IMR-90 (cell line): ENCODE measurements around the gene IFFO2. TPM values are rescaled to one million over a fixed set of nuclear protein-coding genes. Genes with fewer than 3 reads are reported as not detected.

Experiments
- ATAC-seq: fragments of 200-7000 bp; cut with Tn5 transposase; 2 replicates; pipeline ENCODE4 v1.9.1; 2020; ENCODE audit warnings: low read depth, mild to moderate bottlenecking, moderate library complexity
- BruUV-seq: library from RNA; stranded (reverse); fragments of 400-500 nt; replicated peaks from 2 replicates; lab custom pipeline; 2021; lab: Mats Ljungman, UMichigan
- CTCF ChIA-PET: fragments of 300-600 bp; formaldehyde crosslinking; extraction: SDS; loops from one replicate; lab custom pipeline; 2021; ENCODE audit warnings: antibody characterized with exemption; lab: Yijun Ruan, JAX
- POLR2A ChIA-PET: fragments of 300-600 bp; sonication (Branson Sonifier 250); formaldehyde crosslinking; loops from one replicate; lab custom pipeline; 2022; ENCODE audit warnings: antibody characterized with exemption; ENCODE audit not compliant: unreplicated experiment; lab: Charles Lee
- DNase-seq: peaks from one replicate; pipeline ENCODE4 v3.0.0; 2013
- H2AFZ ChIP-seq: replicated peaks from 2 replicates; pipeline ENCODE3; 2013; ENCODE audit warnings: low read length, mild to moderate bottlenecking; ENCODE audit not compliant: poor library complexity
- H2AK5ac ChIP-seq: 2 replicates; pipeline ENCODE4 v1.6.1; 2013; ENCODE audit warnings: low read depth, low read length, inconsistent platforms
- H2AK9ac ChIP-seq: replicated peaks from 2 replicates; pipeline ENCODE3; 2013; ENCODE audit warnings: mild to moderate bottlenecking, low read depth, low read length, moderate library complexity; ENCODE audit not compliant: poor library complexity
- H2BK120ac ChIP-seq: 2 replicates; pipeline ENCODE4 v1.6.1; 2013; ENCODE audit warnings: low read depth, low read length, inconsistent platforms
- H2BK15ac ChIP-seq: 3 replicates; pipeline ENCODE4 v1.6.1; 2013; ENCODE audit warnings: low read depth, low read length, inconsistent platforms
- H2BK20ac ChIP-seq: 2 replicates; pipeline ENCODE4 v1.6.1; 2013; ENCODE audit warnings: low read depth, mild to moderate bottlenecking, inconsistent platforms, low read length, moderate library complexity
- H2BK5ac ChIP-seq: 2 replicates; pipeline ENCODE4 v1.6.1; 2013; ENCODE audit warnings: mild to moderate bottlenecking, low read depth, low read length, inconsistent platforms; ENCODE audit not compliant: poor library complexity, severe bottlenecking
- H3K14ac ChIP-seq: replicated peaks from 2 replicates; pipeline ENCODE4 v1.6.1; 2013; ENCODE audit warnings: low read depth, low read length, inconsistent platforms
- H3K18ac ChIP-seq: 2 replicates; pipeline ENCODE4 v1.6.1; 2013; ENCODE audit warnings: low read depth, low read length, control low read depth
- H3K23ac ChIP-seq: 2 replicates; pipeline ENCODE4 v1.6.1; 2013; ENCODE audit warnings: low read depth, low read length, inconsistent platforms
- H3K27ac ChIP-seq: 2 replicates; pipeline ENCODE4 v1.5.1; 2013; ENCODE audit warnings: mild to moderate bottlenecking, control low read depth, low read length; ENCODE audit not compliant: insufficient read depth
- H3K27me3 ChIP-seq: 2 replicates; pipeline ENCODE4 v1.6.1; 2013; ENCODE audit warnings: low read length; ENCODE audit not compliant: control insufficient read depth, insufficient read depth
- H3K36me3 ChIP-seq: 2 replicates; pipeline ENCODE4 v1.6.1; 2013; ENCODE audit warnings: low read length, mixed read lengths; ENCODE audit not compliant: control insufficient read depth, insufficient read depth
- H3K4ac ChIP-seq: 2 replicates; pipeline ENCODE4 v1.6.1; 2013; ENCODE audit warnings: low read depth, low read length, inconsistent platforms
- H3K4me1 ChIP-seq: 2 replicates; pipeline ENCODE4 v1.6.1; 2013; ENCODE audit warnings: low read length, mixed read lengths; ENCODE audit not compliant: control insufficient read depth, insufficient read depth
- H3K4me2 ChIP-seq: 2 replicates; pipeline ENCODE4 v1.6.1; 2013; ENCODE audit warnings: low read depth, mild to moderate bottlenecking, control low read depth, low read length, moderate library complexity
- H3K4me3 ChIP-seq: 2 replicates; pipeline ENCODE4 v1.5.1; 2013; ENCODE audit warnings: low read depth, mild to moderate bottlenecking, control low read depth, low read length, moderate library complexity; ENCODE audit not compliant: insufficient read depth
- H3K56ac ChIP-seq: 2 replicates; pipeline ENCODE4 v1.6.1; 2013; ENCODE audit warnings: low read length, inconsistent platforms; ENCODE audit not compliant: insufficient read depth; ENCODE audit errors: extremely low read depth
- H3K79me1 ChIP-seq, 2 experiments: 2 replicates each; pipeline ENCODE4 v1.6.1; 2013; ENCODE audit warnings: low read length in 2 of 2, inconsistent platforms in 1 of 2, low read depth in 1 of 2
- H3K9ac ChIP-seq: 2 replicates; pipeline ENCODE4 v1.6.1; 2013; ENCODE audit warnings: low read depth, low read length, control low read depth
- H3K9me1 ChIP-seq: 2 replicates; pipeline ENCODE4 v1.6.1; 2013; ENCODE audit warnings: low read length, inconsistent platforms; ENCODE audit not compliant: insufficient read depth
- H3K9me3 ChIP-seq: 2 replicates; pipeline ENCODE4 v1.6.1; 2013; ENCODE audit warnings: low read length; ENCODE audit not compliant: control insufficient read depth, insufficient read depth
- H4K20me1 ChIP-seq: 2 replicates; pipeline ENCODE4 v1.6.1; 2013; ENCODE audit warnings: low read length, inconsistent platforms; ENCODE audit not compliant: insufficient read depth
- H4K5ac ChIP-seq: 2 replicates; pipeline ENCODE4 v1.6.1; 2013; ENCODE audit warnings: mild to moderate bottlenecking, low read depth, low read length, control low read depth
- H4K8ac ChIP-seq, 2 experiments: 2 replicates each; pipeline ENCODE4 v1.6.1; 2013; ENCODE audit warnings: low read depth in 2 of 2, low read length in 2 of 2, control low read depth in 1 of 2, inconsistent platforms in 1 of 2
- H4K91ac ChIP-seq: 2 replicates; pipeline ENCODE4 v1.6.1; 2013; ENCODE audit warnings: low read depth, low read length, inconsistent platforms; ENCODE audit not compliant: insufficient read depth
- BHLHE40 ChIP-seq: fragments of 150-350 bp; IDR thresholded peaks from 2 replicates; pipeline ENCODE4 v1.6.1; 2016; ENCODE audit warnings: mild to moderate bottlenecking, low read depth, low read length
- CEBPB ChIP-seq: IDR thresholded peaks from 2 replicates; pipeline ENCODE4 v1.6.1; 2012; ENCODE audit warnings: low read depth, low read length, improper control_type of control experiment
- CHD1 ChIP-seq: IDR thresholded peaks from 2 replicates; pipeline ENCODE4 v1.6.1; 2012; ENCODE audit warnings: low read depth, low read length, improper control_type of control experiment
- MAZ ChIP-seq: IDR thresholded peaks from 2 replicates; pipeline ENCODE4 v1.6.1; 2012; ENCODE audit warnings: low read depth, mild to moderate bottlenecking, low read length, improper control_type of control experiment, moderate library complexity, borderline replicate concordance
- NFE2L2 ChIP-seq: fragments of 150-350 bp; IDR thresholded peaks from 2 replicates; pipeline ENCODE4 v1.6.1; 2016; ENCODE audit warnings: low read depth, mild to moderate bottlenecking, low read length
- RCOR1 ChIP-seq: IDR thresholded peaks from 2 replicates; pipeline ENCODE4 v1.6.1; 2012; ENCODE audit warnings: mild to moderate bottlenecking, low read length, improper control_type of control experiment; ENCODE audit not compliant: insufficient replicate concordance
- SMC3 ChIP-seq: fragments of 150-350 bp; IDR thresholded peaks from 2 replicates; pipeline ENCODE4 v1.6.1; 2016; ENCODE audit warnings: low read depth, mild to moderate bottlenecking, antibody characterized with exemption, low read length, moderate library complexity
- WGBS, 2 experiments: methylation state at CpG; one replicate each; pipeline versions ENCODE4 v1.1.5 to v1.1.7; 2013; ENCODE audit warnings: missing lambda C conversion rate in 2 of 2; ENCODE audit not compliant: insufficient read length in 1 of 2; ENCODE audit errors: extremely low coverage in 2 of 2; 5-methylcytosine and 5-hydroxymethylcytosine counted together
- dilution Hi-C: fragments of 300-500 bp; cut with HindIII; formaldehyde crosslinking; loops from one replicate; pipeline ENCODE4 v1.14.3; 2018; ENCODE audit warnings: low sequenced_read_pairs; ENCODE audit not compliant: unreplicated experiment
- in situ Hi-C: fragments of 300-500 bp; cut with MboI; formaldehyde crosslinking; loops from 3 replicates; pipeline ENCODE4 v1.14.3; 2019; ENCODE audit warnings: low sequenced_read_pairs, inconsistent platforms, mixed read lengths
- intact Hi-C: fragments of 100-400 bp; cut with micrococcal nuclease; formaldehyde crosslinking; loops from 2 replicates; pipeline ENCODE4 v1.10.0; 2022
- polyA plus RNA-seq, 3 experiments: library from polyadenylated mRNA; depleted of rRNA; stranded (reverse); fragments of >200 nt; gene quantifications; 2 replicates each; pipeline ENCODE4 v1.2.3, GENCODE V29; 2012; ENCODE audit warnings: low replicate concordance in 1 of 3
- total RNA-seq: library from RNA; depleted of rRNA; stranded (reverse); fragments of >200 nt; gene quantifications from 2 replicates; pipeline ENCODE4 v1.2.3, GENCODE V29; 2012
- TF ChIP-seq, protein P1 (sequence below): fragments of 150-350 bp; IDR thresholded peaks from 2 replicates; pipeline ENCODE4 v1.6.1; 2016; ENCODE audit warnings: low read depth, mild to moderate bottlenecking, low read length, moderate library complexity, borderline replicate concordance

IFFO2 gene
- total and polyA plus RNA-seq, 2 of the 4 experiments (the other 2 are of a cell fraction), result 14.5 to 18.2 TPM

DNA sequence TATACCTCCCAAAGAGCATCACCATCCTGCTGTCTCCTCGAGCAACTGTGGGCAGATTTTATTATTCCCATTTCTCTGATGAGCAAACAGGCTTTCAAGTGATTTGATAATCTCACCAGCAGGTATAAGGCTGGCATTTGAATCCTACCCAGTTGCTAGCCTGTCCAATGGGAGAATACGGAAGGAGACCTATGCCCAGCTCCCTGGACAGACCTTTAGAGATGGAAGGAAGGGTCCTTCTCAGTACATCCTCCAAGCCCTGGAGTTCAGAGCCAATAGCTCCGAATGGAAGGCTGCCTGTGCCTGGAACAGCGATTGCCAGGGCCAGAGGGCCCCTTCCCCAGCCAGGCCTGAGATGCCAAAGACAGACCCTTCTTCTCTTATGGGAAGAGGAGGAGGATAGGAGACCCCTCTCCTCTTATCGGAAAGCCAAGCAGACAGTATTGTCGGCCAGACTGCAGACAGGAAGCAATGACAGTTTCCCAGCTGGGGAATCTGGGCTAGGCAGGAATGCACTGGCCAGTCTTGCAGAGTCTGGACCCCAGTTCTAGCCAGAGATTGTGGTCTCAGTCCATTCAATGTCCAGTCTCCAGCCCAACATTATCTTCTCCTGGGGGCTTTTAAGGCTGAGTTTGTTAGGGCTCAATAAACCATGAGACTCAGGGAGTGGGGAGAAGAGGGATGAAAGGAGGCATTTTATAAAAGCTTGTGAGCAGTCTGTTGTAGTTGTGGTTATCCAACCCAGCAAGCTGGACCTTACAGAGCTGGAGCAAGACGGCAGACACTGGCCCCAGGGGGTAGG is 2.0 kb downstream of the IFFO2 start:
- Histone ChIP-seq H2BK15ac (no peak overlapping the region), H3K14ac (peak overlapping the region; percentile 86), H3K4ac (peak overlapping the region; percentile 83), H4K91ac (peak overlapping the region; percentile 37; the same call in 1 of the 2 replicates), H4K8ac (peak overlapping the region in 1 of 2 experiments; percentile 6; a peak in 1 of 4 replicates), H3K4me3 (peak overlapping the region; percentile 95), H2AK5ac (peak overlapping the region; percentile 59; the same call in 1 of the 2 replicates), H2BK5ac (peak overlapping the region; percentile 22), H2BK120ac (no peak overlapping the region), H3K27me3 (peaks cover 2% of the 10 kb centered on the region; the same call in 1 of the 2 replicates), H3K4me1 (peaks cover 33% of the 10 kb centered on the region), H3K23ac (peak overlapping the region; percentile 93), H3K4me2 (peak overlapping the region; percentile 95), H3K56ac (peak overlapping the region; percentile 48; the same call in 1 of the 2 replicates), H2BK20ac (0 out of 2 replicates have a peak overlapping the region, but pooled peaks have one; percentile 21), H3K9ac (peak overlapping the region; percentile 70), H2AK9ac (peak overlapping the region; percentile 75), H3K9me3 (no peaks in the 10 kb centered on the region), H4K5ac (no peak overlapping the region), H4K20me1 (peaks cover 23% of the 10 kb centered on the region), H3K79me1 (peaks cover 5 to 50% of the 10 kb centered on the region in 2 experiments; a peak in 3 of 4 replicates), H3K27ac (peak overlapping the region; percentile 53), H3K36me3 (no peaks in the 10 kb centered on the region), H2AFZ (no peak overlapping the region), H3K9me1 (peaks cover 10% of the 10 kb centered on the region), H3K18ac (no peak overlapping the region)
- TF ChIP-seq MAZ, result no peak
- TF ChIP-seq, protein P1, sequence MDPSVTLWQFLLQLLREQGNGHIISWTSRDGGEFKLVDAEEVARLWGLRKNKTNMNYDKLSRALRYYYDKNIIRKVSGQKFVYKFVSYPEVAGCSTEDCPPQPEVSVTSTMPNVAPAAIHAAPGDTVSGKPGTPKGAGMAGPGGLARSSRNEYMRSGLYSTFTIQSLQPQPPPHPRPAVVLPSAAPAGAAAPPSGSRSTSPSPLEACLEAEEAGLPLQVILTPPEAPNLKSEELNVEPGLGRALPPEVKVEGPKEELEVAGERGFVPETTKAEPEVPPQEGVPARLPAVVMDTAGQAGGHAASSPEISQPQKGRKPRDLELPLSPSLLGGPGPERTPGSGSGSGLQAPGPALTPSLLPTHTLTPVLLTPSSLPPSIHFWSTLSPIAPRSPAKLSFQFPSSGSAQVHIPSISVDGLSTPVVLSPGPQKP, result no peak
- TF ChIP-seq NFE2L2, result no peak
- no peak for TF ChIP-seq BHLHE40
- TF ChIP-seq CHD1, result no peak
- TF ChIP-seq SMC3, result no peak
- TF ChIP-seq RCOR1, result no peak
- TF ChIP-seq CEBPB, result no peak
- dilution Hi-C loops, result no loop called here
- ATAC-seq (no peak), DNase-seq (no peak)
- in situ Hi-C loops, result no loop called here
- WGBS, 2 experiments, result 100% methylated on average over 1 of the region's 7 CpGs; no CpG with 5 or more reads in 1 of the 2 experiments
- ChIA-PET CTCF (interaction anchor here (1.3 to 1.6 kb wide), 3 partner anchors 32 to 47 kb away, joined by 3 to 5 read pairs (median 5); no protein-coding TSS in a partner anchor), POLR2A (no interaction called here)
- intact Hi-C loops, result loop anchor here (2.0 to 5.0 kb wide), 3 partner anchors 58 to 136 kb away; no protein-coding TSS in a partner anchor
- no TSS peak for BruUV-seq
